HG02678 (cell line): ENCODE measurements around the gene LIN52.

Source experiments
- ATAC-seq: cut with Tn5 transposase; IDR thresholded peaks from one replicate; pipeline ENCODE4 v1.9.1; 2021; ENCODE audit warnings: mild to moderate bottlenecking, moderate library complexity; ENCODE audit not compliant: unreplicated experiment

The LIN52 gene

DNA sequence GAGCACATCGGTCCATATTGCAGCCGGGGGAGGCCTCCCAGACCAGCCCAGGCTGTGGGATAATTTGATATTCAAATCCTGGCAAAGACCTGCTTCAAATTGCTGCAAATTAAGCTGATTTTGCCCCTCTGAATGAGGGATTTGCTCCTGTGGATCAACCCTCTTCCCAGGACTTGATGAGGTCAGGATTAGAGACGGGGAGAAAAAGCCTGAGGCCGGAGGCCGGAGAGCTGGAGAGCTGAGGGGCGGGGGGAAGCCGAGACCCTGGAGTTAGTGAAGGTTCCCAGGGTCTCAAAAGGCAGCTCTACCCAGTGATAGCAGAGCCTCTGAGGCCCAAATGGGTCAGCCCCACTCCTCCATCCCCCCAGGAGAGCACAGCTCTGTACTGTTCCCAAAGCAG lies 137.0 kb downstream of the LIN52 start:
- no peak for ATAC-seq

- ATAC-seq: no peak
Measured at GRCh38 chr14:74223016-74223415, 138.3 kb downstream of the LIN52 start.

- no peak for ATAC-seq
Measured at GRCh38 chr14:74231784-74232183, 147.0 kb downstream of the LIN52 start.

GRCh38 chr14:74235017-74235416 lies 150.3 kb downstream of the LIN52 start:
- no peak for ATAC-seq

GRCh38 chr14:74237441-74237840 lies 152.7 kb downstream of the LIN52 start:
- no peak for ATAC-seq

GRCh38 chr14:74238974-74239847 lies 154.5 kb downstream of the LIN52 start, which contains the start of gene VSX2:
Gene VSX2 (plus strand): TSS chr14:74239449. CDS start chr14:74239562, 113 bp downstream.
- ATAC-seq: no peak

- ATAC-seq: no peak
Measured at GRCh38 chr14:74239848-74240793, 155.4 kb downstream of the LIN52 start.

GRCh38 chr14:74240794-74241651 lies 156.3 kb downstream of the LIN52 start:
- no peak for ATAC-seq

- ATAC-seq: no peak
Measured at GRCh38 chr14:74241652-74242017, 156.9 kb downstream of the LIN52 start.

GRCh38 chr14:74242021-74242779 lies 157.4 kb downstream of the LIN52 start:
- ATAC-seq: no peak

- ATAC-seq: no peak
Measured at GRCh38 chr14:74242780-74243042, 158.0 kb downstream of the LIN52 start.

GRCh38 chr14:74243051-74243450 lies 158.3 kb downstream of the LIN52 start:
- ATAC-seq: no peak

GRCh38 chr14:74244115-74244514 lies 159.4 kb downstream of the LIN52 start:
- ATAC-seq: no peak

DNA sequence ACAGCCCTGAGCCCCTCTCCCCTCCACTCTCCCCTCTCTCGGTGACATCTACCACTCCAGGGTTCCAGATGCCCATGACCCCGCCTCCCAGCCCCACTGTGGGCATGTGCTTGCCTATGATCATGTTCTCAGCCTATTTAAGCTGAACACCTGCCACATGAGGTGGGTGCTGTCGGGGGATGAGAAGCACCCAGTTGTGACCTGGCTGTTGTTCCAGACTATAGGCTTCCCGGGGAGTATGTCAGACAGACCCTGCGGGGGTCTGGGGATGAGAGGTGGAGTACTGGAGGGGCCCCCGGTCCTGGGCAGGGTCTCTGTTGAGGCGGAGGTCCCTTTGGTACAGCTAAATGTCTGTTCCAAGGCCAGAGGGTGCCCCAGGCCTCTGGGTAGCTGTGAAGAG lies 160.5 kb downstream of the LIN52 start:
- no peak for ATAC-seq

GRCh38 chr14:74246542-74246941 lies 161.8 kb downstream of the LIN52 start:
- ATAC-seq: no peak

DNA sequence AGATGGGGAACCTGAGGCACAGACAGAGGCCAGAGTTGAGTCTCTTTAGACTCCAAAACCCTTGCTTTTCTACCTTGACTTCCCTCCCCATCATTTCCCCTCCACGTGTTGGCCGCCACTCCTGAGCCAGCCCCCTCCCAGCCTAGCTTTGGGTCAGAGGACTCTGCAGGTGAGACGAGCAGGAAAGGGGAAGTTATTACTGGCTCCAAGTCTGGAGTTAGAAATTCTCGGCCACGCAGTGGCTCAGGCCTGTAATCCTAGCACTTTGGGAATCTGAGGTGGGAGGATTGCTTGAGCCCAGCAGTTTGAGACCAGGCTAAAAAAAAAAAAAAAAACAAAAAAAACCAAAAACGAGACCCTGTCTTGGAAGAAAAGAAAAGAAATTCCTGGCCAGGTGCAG lies 163.3 kb downstream of the LIN52 start:
- ATAC-seq: no peak

DNA sequence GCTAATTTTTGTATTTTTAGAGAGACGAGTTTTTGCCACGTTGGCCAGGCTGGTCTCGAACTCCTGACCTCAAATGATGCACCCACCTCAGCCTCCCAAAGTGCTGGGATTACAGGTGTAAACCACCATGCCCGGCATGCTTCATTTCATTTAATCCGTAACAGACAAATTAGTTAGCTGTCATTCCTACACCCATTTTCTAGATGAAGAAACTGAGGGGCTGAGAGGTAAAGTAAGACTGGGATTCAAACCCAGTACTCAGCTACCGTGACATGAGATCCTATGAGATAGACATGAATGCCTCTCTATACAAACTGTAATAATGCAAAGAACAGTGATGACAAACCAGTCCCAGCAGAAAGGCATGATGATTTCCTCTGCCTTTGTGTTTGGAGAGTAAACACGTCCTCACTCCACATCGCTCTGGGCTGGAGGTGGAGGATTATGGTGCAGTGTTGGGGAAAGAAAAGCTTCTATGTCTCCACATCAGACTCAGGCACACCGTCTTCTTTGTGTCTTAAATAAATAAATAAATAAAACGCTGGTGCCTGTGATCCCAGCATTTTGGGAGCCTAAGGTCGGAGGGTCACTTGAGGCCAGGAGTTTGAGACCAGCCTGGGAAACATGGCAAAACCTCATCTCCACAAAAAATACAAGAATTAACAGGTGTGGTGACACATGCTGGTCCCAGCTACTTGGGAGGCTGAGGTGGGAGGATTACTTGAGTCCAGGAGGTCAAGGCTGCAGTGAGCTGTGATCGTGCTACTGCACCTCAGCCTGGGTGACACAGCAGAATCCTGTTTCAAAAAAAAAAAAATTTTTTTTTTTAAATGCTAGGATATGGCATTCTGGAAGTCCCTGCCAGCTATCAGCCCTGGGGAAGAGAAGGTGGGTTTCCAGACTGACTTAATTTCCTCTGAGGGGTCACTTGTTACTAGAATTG lies 164.9 kb downstream of the LIN52 start:
- ATAC-seq: no peak
